Measurements from ENCODE around the gene MIDN.
"Not testable (repeated sequence)": the region's sequence is repeated elsewhere in the genome, so short reads cannot be mapped to it uniquely, and the experiment has no call there.

MIDN gene

DNA sequence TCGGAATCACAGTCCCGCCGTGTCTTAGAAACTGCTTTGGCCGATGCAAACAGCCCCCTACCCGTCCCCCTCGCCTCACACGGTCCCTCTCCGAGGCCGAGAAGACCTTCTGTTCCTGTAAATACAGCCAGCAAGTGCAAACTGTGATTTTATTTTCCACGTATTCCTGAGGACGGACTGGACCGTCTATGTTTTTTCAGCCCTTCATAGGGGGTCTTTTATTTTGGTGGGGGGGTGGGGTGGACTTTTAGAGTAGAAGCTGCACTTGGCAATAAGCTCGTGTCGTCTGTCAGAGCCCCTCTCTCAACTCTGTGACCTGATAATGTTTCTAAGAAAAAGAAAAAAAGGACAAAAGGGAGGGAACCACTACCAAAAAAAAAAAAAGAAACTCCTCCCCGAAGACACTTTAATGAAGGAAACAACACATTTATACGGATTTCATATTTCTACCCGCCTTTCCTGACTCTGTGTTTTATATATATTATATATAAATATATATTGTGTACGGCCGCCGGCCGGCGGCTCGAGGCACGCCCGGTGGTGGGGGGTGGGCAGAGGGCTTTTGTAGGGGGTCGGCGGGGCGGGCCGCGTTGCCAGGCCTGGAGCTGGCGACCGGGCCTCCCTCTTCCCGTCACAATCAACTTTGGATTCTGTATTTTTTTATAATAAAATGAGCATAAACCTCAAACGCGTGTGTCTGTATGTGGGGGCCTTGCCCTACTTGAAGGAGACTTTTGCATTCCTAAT lies 52.5 kb downstream of the MIDN start:
- Histone ChIP-seq H3K36me3 (ENCODE audit: control insufficient read depth, insufficient read depth, low read length) (no peaks in the 10 kb centered on the region), H3K4me3 (ENCODE audit: insufficient read depth, low read depth, low read length) (no peak overlapping the region), H3K27ac (ENCODE audit: insufficient read depth, low read depth, low read length, poor library complexity, severe bottlenecking) (no peak overlapping the region), H3K27me3 (ENCODE audit: control insufficient read depth, insufficient read depth, low read length, poor library complexity, severe bottlenecking) (no peaks in the 10 kb centered on the region), H3K4me1 (ENCODE audit: control insufficient read depth, insufficient read depth, low read length) (no peaks in the 10 kb centered on the region), H3K9me3 (ENCODE audit: control insufficient read depth, low read length) (no peaks in the 10 kb centered on the region)
- WGBS, 2 experiments: 93 to 94% methylated on average over 29 to 31 of the region's 35 CpGs

DNA sequence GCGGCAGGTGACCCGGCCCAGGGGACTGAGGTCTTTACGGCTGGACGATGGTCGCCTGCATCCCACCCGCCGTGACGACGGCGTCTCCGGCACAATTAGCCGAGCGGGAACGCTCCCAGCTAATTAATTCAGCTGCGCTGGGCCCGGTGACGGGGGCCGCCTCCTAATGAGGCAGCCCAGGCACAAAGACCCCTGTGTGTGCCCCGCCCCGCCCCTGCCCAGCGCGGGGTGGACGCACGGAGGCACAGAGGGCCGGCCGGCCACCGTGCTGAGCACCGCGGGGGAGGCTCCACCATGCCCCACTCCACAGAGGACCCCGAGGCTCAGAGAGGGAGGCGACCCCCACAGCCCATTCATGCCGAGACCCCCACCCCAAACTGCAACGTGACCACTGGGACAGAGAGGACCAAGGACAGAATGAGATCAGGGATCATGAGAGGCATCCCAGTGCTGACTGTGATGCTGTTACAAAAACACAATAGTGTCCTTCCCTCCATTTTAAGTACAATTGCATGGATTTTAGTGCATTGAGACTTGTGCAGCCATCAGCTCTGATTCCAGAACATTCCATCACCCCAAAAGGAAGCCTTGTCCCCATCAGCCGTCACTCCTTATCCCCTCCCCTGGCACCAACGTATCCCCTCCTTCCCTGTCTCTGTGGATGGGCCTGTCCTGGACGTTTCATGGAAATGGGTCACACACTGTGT lies 54.3 kb downstream of the MIDN start:
- H3K9me3 ChIP-seq (ENCODE audit: control insufficient read depth, low read length): no peaks in the 10 kb centered on the region
- H3K4me3 ChIP-seq (ENCODE audit: insufficient read depth, low read depth, low read length): no peak overlapping the region
- 74 to 80% methylated on average over 36 of the region's 36 CpGs for WGBS, 2 experiments

DNA sequence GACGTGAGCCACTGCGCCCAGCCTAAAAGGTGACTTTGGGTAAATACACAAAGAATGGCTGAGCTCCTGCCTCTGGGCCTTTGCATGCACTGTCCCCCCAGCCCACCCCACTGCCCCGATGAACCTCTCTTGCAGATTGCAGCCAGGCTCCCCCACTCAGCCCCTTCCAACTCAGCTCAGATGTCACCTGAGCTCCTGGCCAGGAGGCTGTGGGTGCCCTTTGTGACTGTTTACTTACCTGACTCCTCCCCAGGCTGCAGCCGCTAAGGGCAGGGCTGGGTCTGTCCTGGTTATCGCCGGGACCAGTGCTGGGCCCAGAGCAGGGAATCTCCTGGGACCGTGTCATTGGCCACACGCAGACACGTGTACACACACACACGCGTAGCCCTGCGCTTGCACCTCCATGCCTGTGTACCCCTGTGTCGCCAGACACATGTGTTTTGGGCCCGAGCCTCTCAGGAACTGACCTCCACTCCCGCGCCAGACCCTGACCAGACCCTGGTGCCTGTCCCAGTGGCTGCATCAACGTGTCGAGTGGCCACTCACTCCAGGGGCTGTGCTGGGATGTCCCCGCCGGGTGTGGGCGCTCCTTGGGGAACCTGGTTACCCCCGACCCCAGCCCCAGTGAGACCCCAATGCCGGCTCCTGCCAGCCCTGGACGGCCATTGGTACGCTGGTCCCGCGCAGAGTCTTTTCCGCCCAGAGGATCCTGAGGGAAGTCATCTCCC lies 56.0 kb downstream of the MIDN start:
- Histone ChIP-seq H3K9me3 (ENCODE audit: control insufficient read depth, low read length) (no peaks in the 10 kb centered on the region), H3K4me3 (ENCODE audit: insufficient read depth, low read depth, low read length) (no peak overlapping the region), H3K27me3 (ENCODE audit: control insufficient read depth, insufficient read depth, low read length, poor library complexity, severe bottlenecking) (no peaks in the 10 kb centered on the region), H3K4me1 (ENCODE audit: control insufficient read depth, insufficient read depth, low read length) (no peaks in the 10 kb centered on the region), H3K27ac (ENCODE audit: insufficient read depth, low read depth, low read length, poor library complexity, severe bottlenecking) (no peak overlapping the region), H3K36me3 (ENCODE audit: control insufficient read depth, insufficient read depth, low read length) (no peaks in the 10 kb centered on the region)
- 94% methylated on average over 28 of the region's 28 CpGs for WGBS, 2 experiments

More for the DNA sequence above, 54.3 kb downstream of the MIDN start:
- Histone ChIP-seq H3K4me1 (ENCODE audit: control insufficient read depth, insufficient read depth, low read length) (no peaks in the 10 kb centered on the region), H3K36me3 (ENCODE audit: control insufficient read depth, insufficient read depth, low read length) (no peaks in the 10 kb centered on the region), H3K27me3 (ENCODE audit: control insufficient read depth, insufficient read depth, low read length, poor library complexity, severe bottlenecking) (no peaks in the 10 kb centered on the region), H3K27ac (ENCODE audit: insufficient read depth, low read depth, low read length, poor library complexity, severe bottlenecking) (no peak overlapping the region)

DNA sequence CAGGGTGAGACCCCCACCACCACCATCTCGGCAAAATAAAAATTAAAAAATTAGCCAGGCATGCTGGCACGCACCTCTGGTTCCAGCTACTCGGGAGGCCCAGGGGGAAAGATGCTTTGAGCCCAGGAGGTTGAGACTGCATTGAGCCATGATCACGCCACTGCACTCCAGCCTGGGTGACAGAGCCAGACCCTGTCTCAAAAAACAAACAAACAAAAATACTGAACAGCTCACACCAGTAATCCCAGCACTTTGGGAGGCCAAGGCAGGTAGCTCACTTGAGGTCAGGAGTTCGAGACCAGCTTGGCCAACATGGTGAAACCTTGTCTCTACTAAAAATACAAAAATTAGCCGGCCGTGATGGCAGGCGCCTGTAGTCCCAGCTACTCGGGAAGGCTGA lies 57.0 kb downstream of the MIDN start:
- H3K4me1 ChIP-seq (ENCODE audit: control insufficient read depth, insufficient read depth, low read length); H3K9me3 ChIP-seq (ENCODE audit: control insufficient read depth, low read length); H3K27ac ChIP-seq (ENCODE audit: insufficient read depth, low read depth, low read length, poor library complexity, severe bottlenecking); H3K4me3 ChIP-seq (ENCODE audit: insufficient read depth, low read depth, low read length); H3K27me3 ChIP-seq (ENCODE audit: control insufficient read depth, insufficient read depth, low read length, poor library complexity, severe bottlenecking); H3K36me3 ChIP-seq (ENCODE audit: control insufficient read depth, insufficient read depth, low read length): not testable (repeated sequence)
- 92% methylated on average over 9 of the region's 9 CpGs for WGBS, 2 experiments

DNA sequence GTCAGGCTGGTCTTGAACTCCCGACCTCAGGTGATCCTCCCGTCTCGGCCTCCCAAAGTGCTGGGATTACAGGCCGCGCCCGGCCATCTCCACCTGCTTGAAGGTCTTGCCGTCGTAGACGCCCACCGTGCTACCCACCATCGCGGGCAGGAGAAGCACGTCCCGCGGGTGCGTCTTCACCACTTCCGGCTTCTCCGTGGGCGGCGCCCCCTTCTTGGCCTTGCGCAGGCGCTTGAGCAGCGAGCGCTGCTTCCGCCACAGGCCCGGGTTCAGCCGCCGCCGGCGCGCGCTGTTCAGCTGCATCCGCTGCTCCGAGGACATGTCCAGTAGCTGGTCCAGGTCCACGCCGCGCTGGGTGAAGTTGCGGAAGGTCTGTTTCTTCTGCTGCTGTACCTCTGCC lies 58.9 kb downstream of the MIDN start:
- H3K27me3 ChIP-seq (ENCODE audit: control insufficient read depth, insufficient read depth, low read length, poor library complexity, severe bottlenecking): no peaks in the 10 kb centered on the region
- no peaks in the 10 kb centered on the region for H3K36me3 ChIP-seq (ENCODE audit: control insufficient read depth, insufficient read depth, low read length)
- H3K9me3 ChIP-seq (ENCODE audit: control insufficient read depth, low read length): no peaks in the 10 kb centered on the region
- H3K4me1 ChIP-seq (ENCODE audit: control insufficient read depth, insufficient read depth, low read length): peaks cover 3% of the 10 kb centered on the region
- no peak overlapping the region for H3K27ac ChIP-seq (ENCODE audit: insufficient read depth, low read depth, low read length, poor library complexity, severe bottlenecking)
- 94% methylated on average over 38 of the region's 38 CpGs for WGBS, 2 experiments
- H3K4me3 ChIP-seq (ENCODE audit: insufficient read depth, low read depth, low read length): no peak overlapping the region

DNA sequence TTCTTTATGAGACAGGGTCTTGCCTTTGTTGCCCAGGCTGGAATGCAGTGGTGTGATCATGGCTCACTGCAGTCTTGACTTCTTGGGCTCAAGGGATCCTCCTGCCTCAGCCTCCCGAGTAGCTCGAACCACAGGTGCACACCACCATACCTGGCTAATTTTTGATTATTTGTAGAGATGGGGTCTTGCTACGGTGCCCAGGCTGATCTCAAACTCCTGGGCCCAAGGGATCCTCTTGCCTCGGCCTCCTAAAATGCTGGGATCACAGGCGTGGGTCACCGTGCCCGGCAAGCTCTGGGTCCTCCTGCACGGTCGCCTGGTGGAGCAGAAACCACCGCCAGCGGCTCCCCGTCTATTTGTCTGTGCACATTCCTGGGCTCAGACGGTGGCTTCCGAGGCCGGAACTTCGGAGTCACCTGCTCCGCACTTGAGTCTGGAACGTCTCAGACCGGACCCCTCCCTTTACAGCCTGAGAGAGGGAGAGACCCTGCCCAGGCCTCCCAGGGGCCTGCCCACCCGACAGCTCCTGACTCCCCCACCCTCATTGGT lies 59.4 kb downstream of the MIDN start:
- no peaks in the 10 kb centered on the region for H3K36me3 ChIP-seq (ENCODE audit: control insufficient read depth, insufficient read depth, low read length)
- H3K4me1 ChIP-seq (ENCODE audit: control insufficient read depth, insufficient read depth, low read length): peaks cover 3% of the 10 kb centered on the region
- WGBS, 2 experiments: 92 to 95% methylated on average over 20 of the region's 20 CpGs
- no peak overlapping the region for H3K27ac ChIP-seq (ENCODE audit: insufficient read depth, low read depth, low read length, poor library complexity, severe bottlenecking)
- H3K4me3 ChIP-seq (ENCODE audit: insufficient read depth, low read depth, low read length): no peak overlapping the region
- H3K27me3 ChIP-seq (ENCODE audit: control insufficient read depth, insufficient read depth, low read length, poor library complexity, severe bottlenecking): no peaks in the 10 kb centered on the region
- no peaks in the 10 kb centered on the region for H3K9me3 ChIP-seq (ENCODE audit: control insufficient read depth, low read length)

DNA sequence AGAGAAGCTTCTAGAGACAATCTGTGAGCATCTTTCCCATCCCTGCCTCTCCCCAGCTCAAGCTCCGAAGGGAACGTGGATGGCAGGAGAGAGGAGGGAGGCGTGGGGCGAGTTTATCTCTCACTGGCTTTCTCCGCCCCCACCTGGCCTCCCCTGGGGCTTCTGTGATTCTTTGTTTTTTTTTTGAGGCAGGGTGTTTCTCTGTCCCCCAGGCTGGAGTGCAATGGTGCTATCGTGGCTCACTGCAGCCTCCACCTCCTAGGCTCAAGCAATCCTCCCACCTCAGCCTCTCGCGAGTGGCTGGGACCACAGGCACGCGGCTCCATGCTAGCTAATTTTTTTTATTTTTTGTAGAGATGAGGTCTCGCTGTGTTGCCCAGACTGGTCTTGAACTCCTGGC lies 60.3 kb downstream of the MIDN start:
- 71 to 72% methylated on average over 11 of the region's 11 CpGs for WGBS, 2 experiments

More for the DNA sequence above, 60.3 kb downstream of the MIDN start:
- Histone ChIP-seq H3K9me3 (ENCODE audit: control insufficient read depth, low read length) (no peaks in the 10 kb centered on the region), H3K4me3 (ENCODE audit: insufficient read depth, low read depth, low read length) (no peak overlapping the region), H3K36me3 (ENCODE audit: control insufficient read depth, insufficient read depth, low read length) (no peaks in the 10 kb centered on the region), H3K27me3 (ENCODE audit: control insufficient read depth, insufficient read depth, low read length, poor library complexity, severe bottlenecking) (no peaks in the 10 kb centered on the region), H3K27ac (ENCODE audit: insufficient read depth, low read depth, low read length, poor library complexity, severe bottlenecking) (no peak overlapping the region), H3K4me1 (ENCODE audit: control insufficient read depth, insufficient read depth, low read length) (peaks cover 10% of the 10 kb centered on the region)

All from ectodermal cell (in vitro differentiated cells).